Ishikawa (cell line): Measurements from ENCODE around the gene PAK6.

Source experiments
- CEBPB ChIP-seq: IDR thresholded peaks from 2 replicates; pipeline ENCODE4 v1.6.1; 2012
- CREB1 ChIP-seq: IDR thresholded peaks from 2 replicates; pipeline ENCODE4 v1.6.1; 2012; ENCODE audit warnings: low read depth
- EP300 ChIP-seq: IDR thresholded peaks from 2 replicates; pipeline ENCODE4 v1.6.1; 2012; ENCODE audit warnings: borderline replicate concordance
- FOXM1 ChIP-seq: IDR thresholded peaks from 2 replicates; pipeline ENCODE4 v1.6.1; 2012; ENCODE audit warnings: low read depth, borderline replicate concordance
- NFIC ChIP-seq: IDR thresholded peaks from 2 replicates; pipeline ENCODE4 v1.6.1; 2012
- RAD21 ChIP-seq: IDR thresholded peaks from 2 replicates; pipeline ENCODE4 v1.6.1; 2012; ENCODE audit warnings: low read depth
- TCF12 ChIP-seq: IDR thresholded peaks from 2 replicates; pipeline ENCODE4 v1.6.1; 2012; ENCODE audit warnings: low read depth
- TEAD4 ChIP-seq: IDR thresholded peaks from 2 replicates; pipeline ENCODE4 v1.6.1; 2012
- YY1 ChIP-seq: IDR thresholded peaks from 2 replicates; pipeline ENCODE4 v1.6.1; 2012; ENCODE audit warnings: low read depth
- TF ChIP-seq, protein P1 (sequence below): IDR thresholded peaks from 2 replicates; pipeline ENCODE4 v1.6.1; 2012
- TF ChIP-seq, protein P2 (sequence below): IDR thresholded peaks from 2 replicates; pipeline ENCODE4 v1.6.1; 2012; ENCODE audit warnings: low read depth, mild to moderate bottlenecking

DNA sequence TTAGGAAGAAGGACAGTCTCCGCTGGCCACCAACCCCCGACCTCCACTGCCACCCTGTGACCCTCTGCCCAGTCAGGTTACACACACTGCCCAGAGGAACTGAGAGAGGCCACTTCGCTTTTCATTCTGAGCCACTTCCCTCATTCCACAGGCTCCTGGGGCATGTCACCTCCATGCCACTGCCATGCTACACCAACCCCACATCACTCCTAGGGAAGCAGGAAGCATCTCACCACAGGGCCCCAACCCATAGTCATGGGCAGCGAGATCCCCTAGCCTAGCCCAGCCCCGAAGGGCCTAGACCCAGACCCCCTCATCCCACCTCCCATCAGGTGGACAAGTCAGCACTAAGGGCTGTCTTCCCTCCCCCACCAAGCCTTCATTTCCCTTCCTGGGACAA lies 67.5 kb downstream of the PAK6 start:
- TF ChIP-seq FOXM1 (no peak), RAD21 (no peak), CEBPB (no peak), TEAD4 (no peak), NFIC (no peak), YY1 (no peak), EP300 (no peak), CREB1 (no peak), TCF12 (no peak)
- TF ChIP-seq, protein P1, sequence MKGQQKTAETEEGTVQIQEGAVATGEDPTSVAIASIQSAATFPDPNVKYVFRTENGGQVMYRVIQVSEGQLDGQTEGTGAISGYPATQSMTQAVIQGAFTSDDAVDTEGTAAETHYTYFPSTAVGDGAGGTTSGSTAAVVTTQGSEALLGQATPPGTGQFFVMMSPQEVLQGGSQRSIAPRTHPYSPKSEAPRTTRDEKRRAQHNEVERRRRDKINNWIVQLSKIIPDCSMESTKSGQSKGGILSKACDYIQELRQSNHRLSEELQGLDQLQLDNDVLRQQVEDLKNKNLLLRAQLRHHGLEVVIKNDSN, result no peak
- TF ChIP-seq, protein P2, sequence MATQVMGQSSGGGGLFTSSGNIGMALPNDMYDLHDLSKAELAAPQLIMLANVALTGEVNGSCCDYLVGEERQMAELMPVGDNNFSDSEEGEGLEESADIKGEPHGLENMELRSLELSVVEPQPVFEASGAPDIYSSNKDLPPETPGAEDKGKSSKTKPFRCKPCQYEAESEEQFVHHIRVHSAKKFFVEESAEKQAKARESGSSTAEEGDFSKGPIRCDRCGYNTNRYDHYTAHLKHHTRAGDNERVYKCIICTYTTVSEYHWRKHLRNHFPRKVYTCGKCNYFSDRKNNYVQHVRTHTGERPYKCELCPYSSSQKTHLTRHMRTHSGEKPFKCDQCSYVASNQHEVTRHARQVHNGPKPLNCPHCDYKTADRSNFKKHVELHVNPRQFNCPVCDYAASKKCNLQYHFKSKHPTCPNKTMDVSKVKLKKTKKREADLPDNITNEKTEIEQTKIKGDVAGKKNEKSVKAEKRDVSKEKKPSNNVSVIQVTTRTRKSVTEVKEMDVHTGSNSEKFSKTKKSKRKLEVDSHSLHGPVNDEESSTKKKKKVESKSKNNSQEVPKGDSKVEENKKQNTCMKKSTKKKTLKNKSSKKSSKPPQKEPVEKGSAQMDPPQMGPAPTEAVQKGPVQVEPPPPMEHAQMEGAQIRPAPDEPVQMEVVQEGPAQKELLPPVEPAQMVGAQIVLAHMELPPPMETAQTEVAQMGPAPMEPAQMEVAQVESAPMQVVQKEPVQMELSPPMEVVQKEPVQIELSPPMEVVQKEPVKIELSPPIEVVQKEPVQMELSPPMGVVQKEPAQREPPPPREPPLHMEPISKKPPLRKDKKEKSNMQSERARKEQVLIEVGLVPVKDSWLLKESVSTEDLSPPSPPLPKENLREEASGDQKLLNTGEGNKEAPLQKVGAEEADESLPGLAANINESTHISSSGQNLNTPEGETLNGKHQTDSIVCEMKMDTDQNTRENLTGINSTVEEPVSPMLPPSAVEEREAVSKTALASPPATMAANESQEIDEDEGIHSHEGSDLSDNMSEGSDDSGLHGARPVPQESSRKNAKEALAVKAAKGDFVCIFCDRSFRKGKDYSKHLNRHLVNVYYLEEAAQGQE, result no peak
